ENCODE data around the gene GRM4. TPM values are rescaled to one million over a fixed set of nuclear protein-coding genes. Genes with fewer than 3 reads are reported as not detected.
"Not testable (repeated sequence)": the region's sequence is repeated elsewhere in the genome, so short reads cannot be mapped to it uniquely, and the experiment has no call there.

Gene GRM4
- polyA plus RNA-seq, 1 donor: 2.2 TPM

DNA sequence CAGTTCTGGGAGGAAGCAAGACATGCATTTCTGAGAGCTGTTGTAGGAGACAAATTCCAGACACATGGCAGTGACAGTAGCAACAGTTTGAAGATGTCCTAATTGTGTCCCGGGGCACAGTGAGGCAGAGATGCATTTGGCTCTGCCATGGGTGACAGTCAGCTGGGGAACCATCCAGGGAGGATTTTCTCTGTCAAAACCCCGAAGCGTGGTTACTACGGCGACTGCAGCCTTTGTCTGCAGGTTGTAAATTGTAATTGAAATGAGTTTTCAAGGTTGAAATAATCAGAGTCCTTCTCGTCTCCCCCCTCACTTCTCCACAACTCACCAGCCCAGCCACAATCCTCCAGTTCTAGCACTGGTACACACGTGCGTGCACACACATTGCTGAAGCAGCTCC lies 100.1 kb downstream of the GRM4 start:
- DNase-seq (ENCODE audit: low read depth): no peak

DNA sequence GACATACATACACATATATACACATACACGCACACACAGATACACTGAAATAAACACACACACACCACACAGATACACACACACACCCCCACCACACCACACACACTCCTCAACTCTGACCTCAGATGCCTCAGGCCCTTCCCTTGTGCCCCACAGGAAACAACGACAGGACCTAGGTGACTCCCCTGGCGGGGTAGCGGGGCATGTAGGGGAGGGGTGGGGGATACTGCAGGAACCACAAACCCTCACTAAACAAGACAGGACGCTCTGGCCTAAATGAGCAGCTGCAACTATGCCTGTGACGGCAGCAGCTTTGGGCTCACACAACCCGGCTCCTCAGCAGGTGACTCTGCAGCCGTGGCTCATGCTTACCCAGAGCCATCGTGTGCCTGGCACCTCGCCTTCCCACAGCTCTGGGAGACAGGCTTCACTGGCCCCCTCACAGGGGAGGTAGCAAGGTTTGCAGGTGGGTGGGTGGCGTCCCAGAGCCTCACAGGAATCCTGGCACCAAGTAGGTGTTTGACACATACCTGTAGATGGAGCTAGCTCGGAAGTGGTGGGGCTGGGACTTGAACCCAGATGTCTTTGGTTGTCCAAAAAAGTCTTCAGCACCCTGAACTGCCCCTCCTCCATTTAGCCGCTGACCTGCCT lies 100.8 kb downstream of the GRM4 start:
- no peak for DNase-seq (ENCODE audit: low read depth)

DNA sequence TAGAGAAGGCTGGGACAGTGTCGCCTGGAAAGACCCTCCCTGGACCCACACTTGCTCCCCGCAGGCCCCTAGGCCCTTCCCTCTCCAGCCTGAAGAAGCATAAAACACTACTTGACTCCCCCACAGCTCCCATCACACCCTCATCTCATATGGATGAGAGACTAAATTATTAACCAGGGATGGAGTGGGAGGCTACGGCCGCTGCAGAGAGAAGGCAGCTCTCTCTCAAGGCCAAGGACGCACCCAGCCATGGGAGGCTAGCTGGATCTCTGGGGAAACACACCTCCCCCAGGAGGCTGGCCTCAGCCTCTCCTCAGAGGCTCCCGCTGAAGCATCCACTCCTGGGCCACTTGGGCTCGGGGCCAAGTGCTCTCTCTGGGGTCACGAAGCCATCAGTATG lies 102.5 kb downstream of the GRM4 start:
- DNase-seq (ENCODE audit: low read depth): no peak

DNA sequence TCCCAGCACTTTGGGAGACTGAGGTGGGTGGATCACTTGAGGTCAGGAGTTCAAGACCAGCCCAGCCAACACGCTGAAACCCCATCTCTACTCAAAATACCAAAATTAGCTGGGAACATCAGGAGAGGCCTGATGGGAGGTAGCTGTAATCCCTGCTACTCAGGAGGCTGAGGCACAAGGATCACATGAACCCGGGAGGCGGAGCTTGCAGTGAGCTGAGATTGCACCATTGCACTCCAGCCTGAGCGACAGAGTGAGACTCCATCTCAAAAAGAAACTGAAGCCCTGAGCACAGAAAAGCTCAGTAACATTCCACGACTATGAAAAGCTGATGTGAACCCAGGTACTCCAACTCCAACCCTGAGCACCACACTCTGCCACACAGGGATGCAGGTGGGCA lies 103.9 kb downstream of the GRM4 start:
- DNase-seq (ENCODE audit: low read depth): not testable (repeated sequence)

DNA sequence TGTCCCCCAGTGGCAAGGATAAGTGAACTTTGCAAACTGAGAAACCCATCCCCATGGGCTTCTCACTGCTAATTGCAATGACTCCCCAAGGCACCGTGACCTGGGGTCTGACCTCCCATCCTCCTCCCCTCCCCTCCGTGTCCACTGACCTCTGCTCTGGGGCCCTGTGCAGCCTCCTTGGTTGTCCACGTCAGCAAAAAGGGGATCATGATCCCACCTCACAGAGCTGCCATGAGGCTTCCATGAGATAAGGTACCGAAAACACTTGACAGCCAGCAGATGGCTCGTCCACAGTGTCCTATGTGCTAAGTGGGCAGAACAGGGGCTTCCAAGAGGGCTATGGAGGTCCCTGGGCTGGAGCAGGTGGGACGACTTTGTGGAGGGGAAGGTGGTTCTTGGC lies 104.5 kb downstream of the GRM4 start:
- no peak for DNase-seq (ENCODE audit: low read depth)

DNA sequence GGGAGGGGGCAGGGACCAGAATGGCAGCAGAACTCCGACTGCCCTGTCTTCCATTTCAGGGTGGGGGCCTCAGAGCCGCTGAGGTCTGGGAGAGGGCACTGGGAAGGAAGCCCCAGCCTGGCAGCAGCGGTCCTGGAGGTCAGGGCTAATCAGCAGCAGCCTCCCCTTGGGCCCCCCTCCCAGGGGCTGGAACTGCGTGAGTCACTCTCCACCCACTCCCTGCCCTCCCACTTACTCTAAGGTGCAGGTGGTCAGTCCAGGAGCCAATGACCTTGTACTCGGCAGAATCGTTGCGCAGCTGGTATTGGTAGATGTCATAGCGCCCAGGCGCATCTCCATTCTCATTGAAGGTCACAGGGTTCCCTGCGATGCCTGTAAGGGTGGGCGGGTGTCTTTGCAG lies 105.9 kb downstream of the GRM4 start:
- no peak for DNase-seq (ENCODE audit: low read depth)

DNA sequence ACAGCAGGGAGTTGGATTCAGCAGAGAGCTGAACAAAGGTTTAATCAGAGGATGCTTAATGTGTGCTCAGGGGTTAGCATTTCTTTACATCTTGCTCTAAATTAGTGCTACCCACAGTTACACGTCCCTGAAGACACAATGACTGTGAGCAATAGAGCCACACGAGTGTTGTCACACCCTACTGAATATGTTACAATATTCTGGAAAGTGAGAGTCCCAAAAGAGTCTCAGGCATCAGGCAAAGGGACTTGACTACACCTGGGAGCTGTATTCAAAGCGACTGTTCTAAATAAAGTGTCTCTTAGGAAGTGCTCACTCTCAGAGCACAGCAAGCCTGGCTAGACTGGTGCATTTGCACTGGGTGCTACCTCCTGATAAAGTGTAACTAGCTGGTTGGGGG lies 108.7 kb downstream of the GRM4 start:
- no peak for DNase-seq (ENCODE audit: low read depth)

DNA sequence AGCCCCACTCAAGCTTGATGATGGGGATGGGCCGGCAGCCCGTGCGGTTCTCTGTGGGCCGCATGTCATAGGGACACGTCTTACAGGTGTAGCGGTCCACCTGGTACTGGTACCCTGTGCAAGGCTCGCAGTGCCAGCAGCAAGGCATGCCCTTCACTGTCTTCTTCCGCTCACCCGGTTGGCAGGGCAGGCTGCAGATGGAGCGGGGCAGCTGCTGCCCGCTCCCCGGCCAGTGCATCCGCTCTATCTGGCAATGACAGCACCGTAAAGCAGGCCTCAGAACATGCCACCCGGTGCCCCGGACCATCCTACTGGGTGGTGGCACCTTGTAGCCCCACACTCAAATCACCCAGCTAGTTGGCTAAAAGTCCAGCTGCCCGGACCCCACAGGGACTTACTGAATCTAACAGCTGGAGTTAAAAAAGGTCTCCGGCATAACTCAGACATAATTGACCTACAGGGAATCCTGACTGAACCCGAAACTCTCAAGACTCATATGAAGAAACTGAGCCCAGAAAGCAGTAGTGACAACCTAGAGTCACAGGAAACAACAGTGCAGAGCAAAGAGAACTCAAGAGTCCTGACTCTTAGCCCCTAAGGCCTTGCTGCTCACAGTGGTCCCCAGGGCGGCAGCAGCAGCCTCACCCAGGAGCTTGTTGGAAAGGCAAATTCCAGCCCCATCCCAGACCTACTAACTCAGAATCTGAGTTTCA lies 109.4 kb downstream of the GRM4 start:
- DNase-seq (ENCODE audit: low read depth): no peak

DNA sequence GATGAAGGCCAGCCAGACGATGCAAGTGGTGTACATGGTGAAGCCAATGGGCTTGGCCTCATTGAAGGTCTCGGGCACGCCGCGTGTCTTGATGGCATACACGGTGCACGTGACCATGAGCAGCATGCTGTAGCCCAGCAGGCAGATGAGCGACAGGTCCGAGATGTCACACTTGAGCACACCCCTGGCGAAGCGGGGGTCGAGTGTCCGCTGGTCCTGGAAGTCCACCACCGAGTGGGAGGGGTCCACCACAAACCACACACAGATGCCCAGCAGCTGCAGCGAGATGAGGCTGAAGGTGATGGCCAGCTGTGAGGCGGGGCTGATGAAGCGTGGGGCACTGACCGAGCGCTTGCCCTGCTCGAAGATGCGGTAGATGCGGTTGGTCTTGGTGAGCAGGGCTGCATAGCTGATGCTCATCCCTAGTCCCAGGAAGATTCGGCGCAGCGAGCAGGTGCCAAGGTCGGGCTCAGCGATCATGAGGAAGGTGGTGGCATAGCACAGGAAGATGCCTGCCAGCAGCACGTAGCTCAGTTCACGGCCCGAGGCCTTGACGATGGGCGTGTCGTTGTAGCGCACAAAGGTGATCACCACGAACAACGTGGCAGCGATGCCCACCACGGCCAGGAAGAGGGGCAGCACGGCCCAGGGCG lies 110.1 kb downstream of the GRM4 start:
- no peak for DNase-seq (ENCODE audit: low read depth)

DNA sequence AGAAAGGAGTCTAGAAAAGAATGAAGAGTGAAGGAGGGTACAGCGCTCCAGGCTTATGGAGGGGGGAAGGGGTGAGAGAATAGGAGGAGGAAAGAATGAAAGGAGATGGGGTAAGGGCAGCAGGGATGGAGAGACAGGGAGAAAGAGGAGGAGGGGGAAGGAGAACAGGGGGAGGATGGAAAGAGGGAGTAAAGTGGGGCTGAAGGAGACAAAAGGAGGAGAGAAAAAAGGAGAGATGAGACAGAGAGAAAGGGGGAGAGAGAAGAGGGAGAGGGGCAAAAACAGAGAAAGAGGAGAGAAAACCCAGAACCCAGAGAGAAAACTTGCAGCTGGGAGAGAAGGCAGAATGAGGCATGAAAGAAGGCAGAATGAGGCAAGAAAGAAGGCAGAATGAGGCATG lies 110.7 kb downstream of the GRM4 start:
- DNase-seq (ENCODE audit: low read depth): no peak

DNA sequence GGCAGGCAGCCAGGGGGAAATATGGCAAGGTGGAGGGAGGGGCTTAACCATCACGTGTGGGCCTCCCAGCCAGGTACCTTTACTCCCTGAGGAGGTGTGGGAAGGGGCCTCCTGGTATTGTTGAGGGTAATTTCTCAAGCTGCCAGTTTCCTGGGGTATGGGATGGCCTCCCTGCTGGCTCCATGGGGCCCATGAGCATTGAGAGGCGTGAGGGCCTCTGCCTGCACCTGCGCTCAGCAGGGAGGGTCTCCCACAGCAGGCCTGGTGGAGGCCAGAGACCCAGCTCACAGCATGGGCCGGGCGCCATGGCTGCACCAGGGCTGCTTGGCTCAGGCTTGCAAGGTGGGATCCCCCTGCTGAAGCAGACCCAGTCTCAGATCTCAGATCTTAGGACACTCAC lies 113.0 kb downstream of the GRM4 start:
- DNase-seq (ENCODE audit: low read depth): no peak

DNA sequence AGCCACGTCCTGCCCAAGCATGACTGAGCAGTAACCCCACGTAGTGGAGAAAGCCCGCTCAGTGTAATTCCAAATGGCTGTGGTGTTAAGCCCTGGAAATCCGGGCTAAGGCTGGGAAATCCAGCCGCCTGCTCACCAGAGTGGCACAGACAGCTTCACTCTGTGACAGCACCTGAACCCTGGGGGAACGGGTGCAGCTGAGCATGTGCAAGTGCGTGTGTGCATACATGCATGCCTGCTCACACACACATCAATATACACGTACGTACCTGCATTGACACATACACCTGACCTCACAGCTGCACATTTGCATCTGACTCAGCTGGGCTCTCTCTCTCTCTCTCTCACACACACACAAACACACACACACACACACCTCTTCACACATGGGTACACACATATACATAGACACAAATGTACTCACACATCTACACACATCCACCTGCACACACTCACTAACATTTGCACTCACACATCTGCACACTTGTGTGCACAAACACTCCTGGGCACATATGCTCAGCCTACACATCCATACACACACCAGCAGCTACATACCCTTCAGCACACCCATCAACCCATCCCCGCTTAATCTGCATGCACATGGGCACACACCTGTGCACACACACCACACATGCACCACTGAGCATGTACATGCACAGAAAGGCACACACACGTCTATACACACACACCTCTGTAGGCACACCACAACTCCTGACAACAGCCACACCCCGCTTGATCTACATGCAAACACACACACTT lies 114.1 kb downstream of the GRM4 start:
- no peak for DNase-seq (ENCODE audit: low read depth)

DNA sequence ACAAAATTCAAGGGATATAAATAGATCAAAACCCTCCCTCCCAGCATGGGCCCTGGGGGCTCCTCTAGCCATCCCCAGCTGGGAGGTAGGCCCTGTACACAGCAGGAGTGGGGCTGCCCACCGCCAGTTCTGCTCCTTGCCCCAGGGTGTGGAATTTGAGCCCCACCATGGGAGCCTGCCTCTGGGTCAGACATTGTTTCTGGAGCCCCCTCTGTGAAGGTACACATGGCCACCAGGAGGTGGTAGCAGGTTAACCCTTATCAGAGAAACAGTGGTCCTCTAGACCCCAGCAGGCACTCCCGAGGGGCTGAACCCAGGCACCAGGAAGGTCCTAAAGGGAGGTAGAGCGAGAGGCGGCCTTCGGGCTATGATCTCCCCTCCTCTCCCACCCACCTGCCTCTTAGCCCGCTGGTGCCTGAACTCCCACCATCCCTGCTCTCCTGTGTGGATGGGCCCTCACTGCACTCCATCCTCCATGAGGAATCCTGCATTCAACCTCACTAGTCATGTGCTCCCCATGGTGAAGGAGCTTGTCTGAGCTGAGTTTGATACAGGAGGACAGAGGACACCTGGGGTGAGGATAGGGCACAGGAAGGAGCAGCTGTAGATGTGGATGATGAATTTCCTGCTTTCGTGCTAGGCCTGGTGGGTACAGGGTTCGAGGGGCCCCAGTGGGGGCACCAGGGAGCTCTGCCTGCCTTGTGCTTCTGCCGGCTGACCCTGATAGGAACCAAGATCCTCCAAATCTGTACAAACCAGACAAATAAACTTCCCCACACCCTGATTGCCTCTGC lies 114.9 kb downstream of the GRM4 start:
- no peak for DNase-seq (ENCODE audit: low read depth)

DNA sequence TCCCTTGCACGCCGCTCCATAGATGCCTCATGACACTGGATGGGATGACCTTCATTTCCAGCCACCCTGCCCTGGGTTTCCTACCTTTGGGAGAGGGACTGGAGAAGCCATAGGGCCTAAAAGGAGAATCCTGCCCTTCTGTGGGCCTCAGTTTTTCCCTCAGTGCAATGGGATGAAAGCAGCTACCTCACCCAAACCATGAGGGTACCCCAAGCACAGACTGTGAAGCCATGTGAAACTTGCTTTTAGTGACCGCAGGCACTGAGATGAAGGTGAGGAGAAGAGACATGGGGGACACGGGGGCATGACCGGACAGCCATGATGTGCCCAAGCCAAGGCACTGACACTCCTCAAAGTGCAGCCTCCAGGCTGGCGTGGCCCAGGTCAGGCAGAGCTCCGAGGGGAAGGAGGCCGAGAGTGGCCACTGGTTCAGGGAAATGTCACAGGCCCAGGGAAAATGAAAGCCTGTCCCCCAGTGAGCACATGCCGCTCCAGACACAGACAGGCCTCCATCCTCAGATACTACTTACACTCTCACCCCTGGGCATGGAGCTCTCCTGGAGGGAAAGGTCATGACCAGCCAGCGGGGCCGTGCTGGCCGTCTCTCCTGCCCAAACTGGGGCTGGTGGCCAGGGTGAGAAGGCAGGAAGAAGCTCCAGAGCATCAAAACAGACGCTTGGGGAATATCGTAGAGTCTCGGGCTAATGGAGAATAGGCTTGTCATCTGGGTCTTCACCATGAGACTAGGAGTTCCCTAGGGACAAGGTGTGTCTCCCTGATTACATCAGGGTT lies 116.2 kb downstream of the GRM4 start:
- DNase-seq (ENCODE audit: low read depth): no peak

DNA sequence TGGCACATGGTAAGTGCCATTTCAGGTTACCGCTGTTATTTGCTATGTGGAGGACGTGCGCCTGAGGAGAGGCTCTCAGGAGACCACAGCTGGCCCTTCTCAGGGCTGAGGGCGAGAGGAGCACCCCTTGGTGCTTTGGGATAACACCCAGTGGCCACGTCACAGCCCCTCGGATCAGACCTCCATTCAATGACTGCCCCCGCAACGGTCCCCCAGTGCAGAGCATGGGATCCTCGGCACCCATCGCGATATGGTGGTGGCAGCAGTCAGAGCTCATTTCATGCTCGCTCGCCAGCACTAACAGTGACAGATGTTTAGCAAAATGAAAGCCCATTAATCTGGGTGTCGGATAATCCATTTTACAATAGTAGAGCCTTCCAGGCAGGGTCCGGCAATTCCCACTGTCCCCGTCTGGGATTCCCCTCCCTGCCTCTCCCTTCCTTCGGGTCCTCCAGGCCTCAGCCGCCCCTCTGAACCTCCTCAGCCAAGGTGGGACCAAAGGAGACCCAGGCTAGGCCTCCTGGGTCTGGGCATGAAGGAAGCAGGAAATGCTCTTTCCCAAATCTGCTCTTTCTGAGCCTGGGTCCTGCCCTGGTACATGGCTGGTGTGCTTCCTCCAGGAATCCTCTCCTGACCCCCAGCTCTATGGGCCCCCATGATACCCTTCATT lies 117.1 kb downstream of the GRM4 start:
- no peak for DNase-seq (ENCODE audit: low read depth)

DNA sequence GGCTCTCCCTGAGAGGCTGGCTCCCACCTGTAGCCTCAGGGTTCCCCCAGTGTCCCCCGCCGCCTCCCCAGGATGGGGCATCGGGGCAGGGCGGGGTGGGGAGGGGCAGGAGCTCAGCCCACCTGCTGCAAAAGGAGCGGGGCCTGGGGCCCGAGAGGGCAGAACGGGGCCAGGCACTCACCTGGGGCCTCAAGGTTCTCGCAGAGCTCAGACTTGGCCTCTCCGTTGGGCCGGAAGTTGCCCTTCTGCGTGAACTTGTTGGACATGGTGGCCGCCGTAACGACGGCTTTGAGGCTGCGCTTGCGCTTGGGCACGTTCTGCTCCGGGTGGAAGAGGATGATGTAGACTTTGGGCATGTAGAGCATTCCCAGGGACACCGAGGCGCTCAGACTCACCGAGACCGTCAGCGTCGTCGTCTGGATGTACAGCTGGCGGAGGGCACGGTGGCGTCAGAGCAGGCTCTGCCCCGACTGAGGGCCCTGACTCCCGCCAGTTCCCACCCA lies 117.9 kb downstream of the GRM4 start:
- DNase-seq (ENCODE audit: low read depth): no peak

DNA sequence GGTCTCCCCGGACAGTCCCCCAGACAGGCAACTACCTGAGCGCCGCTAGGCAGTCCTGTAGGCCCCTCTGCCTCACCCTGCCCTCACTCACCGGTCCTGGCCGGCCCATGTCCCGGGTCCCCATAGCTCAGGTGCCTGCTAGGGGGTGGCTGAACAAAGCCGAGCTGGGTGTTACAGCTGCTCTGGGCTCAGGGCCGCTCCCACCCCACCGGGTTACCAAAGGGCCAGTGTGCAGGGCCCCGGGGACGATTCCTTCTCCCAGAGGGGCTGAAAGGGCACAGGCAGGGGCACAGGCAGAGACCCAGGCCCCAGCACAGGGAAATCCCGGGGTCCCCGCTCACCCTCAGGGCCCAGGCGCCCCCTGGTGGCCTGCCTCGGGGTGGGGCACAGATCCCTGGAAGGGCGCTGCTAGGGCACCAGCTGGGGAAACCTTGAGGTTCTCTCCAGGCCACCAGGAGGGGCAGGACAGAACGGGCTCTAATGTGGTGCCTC lies 118.4 kb downstream of the GRM4 start:
- DNase-seq (ENCODE audit: low read depth): no peak

DNA sequence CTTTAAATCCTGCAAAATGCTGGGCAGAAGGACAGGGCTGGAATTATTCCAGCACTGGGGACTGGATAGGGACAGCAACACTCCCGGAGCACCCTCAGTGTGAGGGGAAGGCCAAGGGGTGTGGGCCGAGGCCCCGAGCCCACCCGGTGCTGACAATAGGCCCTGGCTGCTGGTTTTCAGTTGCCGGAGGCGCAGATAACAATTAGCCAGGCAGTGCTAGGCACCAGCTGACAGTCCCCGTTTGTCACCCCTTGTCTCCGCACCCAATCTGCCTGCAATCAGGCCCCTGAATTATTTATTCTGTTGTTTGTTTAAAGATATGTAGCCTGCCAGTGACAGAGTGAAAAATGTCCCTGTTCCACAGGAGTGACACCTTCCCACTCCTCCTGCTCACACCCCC lies 120.0 kb downstream of the GRM4 start:
- DNase-seq (ENCODE audit: low read depth): no peak

DNA sequence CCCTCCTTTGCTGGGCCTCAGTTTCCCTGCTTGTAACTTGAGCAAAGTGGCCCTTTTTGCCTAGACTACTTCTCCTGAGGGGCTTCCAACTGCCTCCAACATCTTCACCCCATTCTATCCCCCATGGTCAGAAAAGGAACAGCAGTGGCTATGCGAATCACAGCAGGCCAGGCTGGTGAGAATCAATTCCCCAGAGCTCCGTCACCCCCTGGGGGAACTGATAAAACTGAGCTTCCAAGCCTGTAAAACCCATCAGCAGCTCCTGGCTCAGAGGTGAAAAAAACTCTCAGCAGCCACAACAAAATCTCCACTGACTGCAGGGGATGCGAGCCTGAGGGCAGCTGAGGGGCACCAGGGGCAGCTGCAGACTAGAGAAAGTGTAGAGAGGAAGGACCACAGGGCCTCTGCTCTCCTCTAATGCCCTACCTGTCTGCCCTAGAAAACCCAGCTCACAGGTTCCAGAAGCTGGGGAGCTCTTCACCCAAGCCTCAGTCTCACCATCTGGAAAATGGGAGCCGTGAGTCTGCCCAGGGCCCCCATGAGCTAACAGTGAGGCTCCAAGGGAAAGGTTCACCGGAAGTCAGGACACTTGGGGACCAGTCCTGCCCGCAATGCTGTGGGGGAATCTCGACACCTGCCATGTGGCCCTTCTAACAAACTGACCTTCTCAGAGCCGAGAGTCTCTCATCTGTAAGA lies 120.6 kb downstream of the GRM4 start:
- no peak for DNase-seq (ENCODE audit: low read depth)
